Activated T-helper 2 cell treated with anti-CD3 and anti-CD28 coated beads, Interferon-gamma antibody, Interleukin-2, Interleukin-4, amounts not matched to agents 10 μg/mL and 5 μg/mL and 100 μg/mL, durations not matched to agents 14 hours and 24 hours and 36 hours (primary cell): Measurements from ENCODE around the gene BPIFA3. TPM values are rescaled to one million over a fixed set of nuclear protein-coding genes. Genes with fewer than 3 reads are reported as not detected.

ENCODE experiments used
- DNase-seq: peaks from one replicate; pipeline ENCODE4 v3.0.0; 2021; ENCODE audit warnings: low spot score
- H3K27ac Mint-ChIP-seq: one replicate; pipeline ENCODE4 v1.8.0; 2021; ENCODE audit warnings: mixed read lengths
- H3K27me3 Mint-ChIP-seq: one replicate; pipeline ENCODE4 v1.8.0; 2021; ENCODE audit warnings: low read depth, mixed read lengths
- H3K36me3 Mint-ChIP-seq: one replicate; pipeline ENCODE4 v1.8.0; 2021; ENCODE audit warnings: low read depth, mixed read lengths
- H3K4me1 Mint-ChIP-seq: one replicate; pipeline ENCODE4 v1.8.0; 2021; ENCODE audit warnings: low read depth, mixed read lengths
- H3K4me3 Mint-ChIP-seq: one replicate; pipeline ENCODE4 v1.8.0; 2021; ENCODE audit warnings: low read depth, mild to moderate bottlenecking, moderate library complexity, mixed read lengths
- H3K9me3 Mint-ChIP-seq: one replicate; pipeline ENCODE4 v1.8.0; 2021; ENCODE audit warnings: mixed read lengths
- intact Hi-C: fragments of 100-400 bp; cut with micrococcal nuclease; formaldehyde crosslinking; loops from one replicate; pipeline ENCODE4 v1.15.1; 2023
- total RNA-seq: library from RNA; stranded (reverse); gene quantifications from 2 replicates; pipeline ENCODE4 v1.2.3, GENCODE V29; 2022

The BPIFA3 gene
- total RNA-seq, 1 donor from 2014 or later = not detected

- Mint-ChIP-seq H3K27me3 (no peaks in the 10 kb centered on the region), H3K4me1 (no peaks in the 10 kb centered on the region), H3K36me3 (no peaks in the 10 kb centered on the region), H3K4me3 (no peak overlapping the region), H3K9me3 (no peaks in the 10 kb centered on the region), H3K27ac (no peak overlapping the region)
- no peak for DNase-seq
- intact Hi-C loops = no loop called here
These were observed 58.7 kb downstream of the BPIFA3 start for GRCh38 chr20:33275871-33276270.

GRCh38 chr20:33276303-33277113 is 59.4 kb downstream of the BPIFA3 start:
- no peak overlapping the region for H3K27ac Mint-ChIP-seq
- no peak for DNase-seq
- no peaks in the 10 kb centered on the region for H3K27me3 Mint-ChIP-seq
- H3K36me3 Mint-ChIP-seq = no peaks in the 10 kb centered on the region
- intact Hi-C loops = no loop called here
- no peaks in the 10 kb centered on the region for H3K4me1 Mint-ChIP-seq
- no peak overlapping the region for H3K4me3 Mint-ChIP-seq
- no peaks in the 10 kb centered on the region for H3K9me3 Mint-ChIP-seq

Other genes with a start within 250 kb of the BPIFA3 start
- not detected in 2 replicates for gene SUN5, start 212.9 kb upstream of the BPIFA3 start, total RNA-seq
- gene BPIFB2, start 209.6 kb upstream of the BPIFA3 start, total RNA-seq = not detected in 2 replicates
- not detected in 2 replicates for gene BPIFB6, start 185.7 kb upstream of the BPIFA3 start, total RNA-seq
- gene BPIFB3, start 163.4 kb upstream of the BPIFA3 start, total RNA-seq = not detected in 2 replicates
- gene BPIFB4, start 137.7 kb upstream of the BPIFA3 start, total RNA-seq = not detected in 2 replicates
- gene BPIFA2, start 49.2 kb upstream of the BPIFA3 start, total RNA-seq = not detected in 2 replicates
- gene BPIFA1, start 18.6 kb downstream of the BPIFA3 start, total RNA-seq = not detected in 2 replicates
- not detected in 2 replicates for gene BPIFB1, start 65.9 kb downstream of the BPIFA3 start, total RNA-seq
- 40.3 and 40.7 TPM in 2 replicates for gene CDK5RAP1, start 184.2 kb downstream of the BPIFA3 start, total RNA-seq
- 1.1 and 1.6 TPM in 2 replicates for gene SNTA1, start 226.4 kb downstream of the BPIFA3 start, total RNA-seq